K562 (cell line): Measurements from ENCODE around the gene APOBEC3A. TPM values are rescaled to one million over a fixed set of nuclear protein-coding genes. Genes with fewer than 3 reads are reported as not detected.
A peak's percentile ranks its signal among the peaks of the same experiment; 100 is the strongest.

Source experiments
- CBX1 ChIP-seq: sonication (generic); IDR thresholded peaks from 2 replicates; pipeline ENCODE4 v1.6.1; 2016; ENCODE audit warnings: antibody characterized with exemption, low read depth, mild to moderate bottlenecking
- CEBPG ChIP-seq, 3 experiments: fragments of 200-800 bp in 1 of 3; sonication (Bioruptor generic) in 1 of 3; sonication (generic) in 1 of 3; formaldehyde crosslinking in 1 of 3; IDR thresholded peaks in 2 of 3; conservative IDR thresholded peaks in 1 of 3; 2 replicates each; pipeline versions ENCODE4 v1.6.1 to v1.8.0; 2016 to 2022; ENCODE audit warnings: missing compliant biosample characterization in 2 of 3, missing genetic modification characterization in 2 of 3, mild to moderate bottlenecking in 1 of 3, missing genetic modification reagents in 1 of 3
- CREM ChIP-seq: IDR thresholded peaks from 2 replicates; pipeline ENCODE4 v1.6.1; 2014; ENCODE audit warnings: antibody characterized with exemption, low read depth
- EHMT2 ChIP-seq: fragments of 450-650 bp; IDR thresholded peaks from 2 replicates; pipeline ENCODE4 v1.6.1; 2018; ENCODE audit warnings: antibody characterized with exemption
- ESRRA ChIP-seq: fragments of 450-650 bp; IDR thresholded peaks from 2 replicates; pipeline ENCODE4 v1.6.1; 2014; ENCODE audit warnings: low read depth, mild to moderate bottlenecking, moderate library complexity, borderline replicate concordance
- L3MBTL2 ChIP-seq: fragments of 450-650 bp; IDR thresholded peaks from 2 replicates; pipeline ENCODE4 v1.6.1; 2016; ENCODE audit warnings: mild to moderate bottlenecking, moderate library complexity
- MCM2 ChIP-seq: fragments of 450-650 bp; IDR thresholded peaks from 2 replicates; pipeline ENCODE4 v1.6.1; 2017; ENCODE audit warnings: low read depth, mild to moderate bottlenecking
- NR2C2 ChIP-seq, 2 experiments: fragments of 200-800 bp in 1 of 2; sonication (Bioruptor generic) in 1 of 2; sonication (generic) in 1 of 2; formaldehyde crosslinking in 1 of 2; IDR thresholded peaks; 2 replicates each; pipeline versions ENCODE4 v1.6.1 to v1.8.0; 2016 to 2022; ENCODE audit warnings: mild to moderate bottlenecking in 1 of 2, missing compliant biosample characterization in 1 of 2, missing genetic modification characterization in 1 of 2, missing genetic modification reagents in 1 of 2
- PRMT5 ChIP-seq: sonication (generic); formaldehyde crosslinking; IDR thresholded peaks from 2 replicates; pipeline ENCODE4 v1.5.0; 2020; ENCODE audit warnings: missing genetic modification reagents
- RCOR1 ChIP-seq, 2 experiments: IDR thresholded peaks; 2 replicates each; pipeline ENCODE4 v1.6.1; 2012; ENCODE audit warnings: low read depth in 2 of 2, low read length in 2 of 2, borderline replicate concordance in 1 of 2, improper control_type of control experiment in 1 of 2
- ZNF133 ChIP-seq: fragments of 250-450 bp; sonication (Bioruptor Pico); IDR thresholded peaks from 2 replicates; pipeline ENCODE4 v1.4.0; 2020; ENCODE audit warnings: mild to moderate bottlenecking
- ZNF316 ChIP-seq: fragments of 450-650 bp; IDR thresholded peaks from 2 replicates; pipeline ENCODE4 v1.6.1; 2016
- ZNF318 ChIP-seq, 2 experiments: fragments of 450-650 bp; IDR thresholded peaks; 2 replicates each; pipeline ENCODE4 v1.6.1; 2016; ENCODE audit warnings: mild to moderate bottlenecking in 2 of 2, borderline replicate concordance in 1 of 2, low read depth in 1 of 2, moderate library complexity in 1 of 2
- polyA plus RNA-seq, 8 experiments: library from polyadenylated mRNA; depleted of rRNA in 4 of 8; stranded (reverse) in 5 of 8; unstranded in 3 of 8; fragments of >200 nt; fragmentation: Nextera tagmentation in 2 of 8; fragmentation: Illumina TruSeq in 1 of 8; extraction: Ambion mirVana in 2 of 8; extraction: Trizol in 1 of 8; gene quantifications; 2 replicates each; pipeline versions ENCODE4 v1.2.1 to v1.2.3, GENCODE V29; 2011 to 2014; ENCODE audit warnings: inconsistent platforms in 1 of 8, missing spikeins in 1 of 8
- total RNA-seq, 7 experiments: library from RNA; depleted of rRNA in 6 of 7; stranded (reverse); fragments of >200 nt in 6 of 7; fragmentation: Illumina TruSeq in 2 of 7; extraction: Trizol in 2 of 7; gene quantifications; 2 replicates each; pipeline versions ENCODE4 v1.2.1 to v1.2.3, GENCODE V29; 2011 to 2021; ENCODE audit warnings: low replicate concordance in 1 of 7
- TF ChIP-seq, protein P1 (sequence below), 2 experiments: fragments of 450-650 bp in 1 of 2; sonication (generic) in 1 of 2; formaldehyde crosslinking in 1 of 2; IDR thresholded peaks in 1 of 2; conservative IDR thresholded peaks in 1 of 2; 2 replicates each; pipeline versions ENCODE4 v1.6.1 to v1.8.1; 2016 to 2023; ENCODE audit warnings: mild to moderate bottlenecking in 2 of 2, moderate library complexity in 2 of 2, inconsistent platforms in 1 of 2, missing genetic modification reagents in 1 of 2

The APOBEC3A gene
- total and polyA plus RNA-seq, 9 of the 15 experiments (the other 6 are each of a cell fraction or from before 2014, with no cell fraction given): 0.04 TPM; not detected in 8

DNA sequence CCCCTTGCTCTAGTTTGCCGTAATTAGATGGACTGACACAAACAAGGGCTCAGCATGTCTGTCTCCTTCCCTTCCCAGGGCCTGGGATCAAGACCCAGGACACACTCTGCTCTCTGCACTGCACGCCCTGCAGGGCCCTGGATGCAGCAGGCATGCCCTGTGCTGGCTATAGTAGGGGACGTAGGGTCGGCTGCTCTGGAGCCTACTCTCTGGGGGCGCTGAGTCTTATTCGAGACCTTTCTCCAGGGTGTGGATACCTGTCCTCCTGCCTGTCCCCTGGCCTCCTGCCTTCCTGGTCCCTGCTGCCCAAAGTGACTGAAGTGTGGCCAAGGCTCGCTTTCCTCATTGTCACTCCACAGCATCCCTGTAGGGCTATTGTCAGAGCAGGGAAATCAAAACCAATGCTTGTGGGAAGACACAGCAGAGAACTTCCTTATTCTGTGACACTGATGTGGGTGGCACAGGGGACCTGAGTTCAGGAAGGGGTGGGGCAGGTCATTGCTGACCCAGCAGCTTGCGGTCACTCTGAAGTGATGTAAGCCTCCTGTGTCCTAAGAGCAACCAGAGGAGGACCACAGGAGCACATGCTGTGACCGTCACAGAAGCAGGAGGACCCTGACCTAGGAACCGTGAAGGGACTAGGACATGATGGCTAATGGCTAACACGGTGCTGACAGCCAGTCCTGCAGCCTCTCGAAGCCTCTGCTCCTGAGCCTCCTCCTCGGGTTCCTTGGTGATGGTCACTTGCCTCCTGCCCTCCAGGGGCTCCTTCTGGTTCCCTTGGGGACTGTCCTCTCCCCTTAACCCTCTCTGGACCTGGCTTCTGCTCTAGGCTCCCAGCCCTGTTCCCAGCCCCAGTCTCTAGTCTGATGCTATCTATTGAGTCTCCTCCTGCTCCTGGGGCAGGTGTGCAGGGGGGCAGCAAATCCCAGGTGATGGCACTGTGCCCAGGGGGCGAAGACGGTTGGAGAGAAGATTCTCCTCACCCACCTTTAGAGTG, 10.3 kb downstream of the APOBEC3A start (continued):
- TF ChIP-seq CEBPG (CRISPR knock-in tag; IDR thresholded peaks at IDR 0.05): peak; percentile 60; the same call in 1 of the 2 replicates
- TF ChIP-seq CEBPG (tag; conservative IDR thresholded peaks at IDR 0.05 in 1 of 2, IDR thresholded peaks at IDR 0.05 in 1 of 2): 0 out of 4 replicates have a peak, but pooled peaks of 1 of the 2 experiments have one; percentile 19
- TF ChIP-seq, protein P1, sequence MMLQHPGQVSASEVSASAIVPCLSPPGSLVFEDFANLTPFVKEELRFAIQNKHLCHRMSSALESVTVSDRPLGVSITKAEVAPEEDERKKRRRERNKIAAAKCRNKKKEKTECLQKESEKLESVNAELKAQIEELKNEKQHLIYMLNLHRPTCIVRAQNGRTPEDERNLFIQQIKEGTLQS (IDR thresholded peaks at IDR 0.05): peak; percentile 47; the same call in 1 of the 2 replicates
- TF ChIP-seq, protein P1 (CRISPR knock-in tag; conservative IDR thresholded peaks at IDR 0.05): no peak
- TF ChIP-seq ZNF133 (CRISPR knock-in tag): no peak
- no peak for TF ChIP-seq NR2C2 (CRISPR knock-in tag; IDR thresholded peaks at IDR 0.05)
- peak; percentile 37; the same call in 1 of the 2 replicates for TF ChIP-seq NR2C2 (tag; IDR thresholded peaks at IDR 0.05)
- no peak for TF ChIP-seq CBX1
- TF ChIP-seq RCOR1 (IDR thresholded peaks at IDR 0.05; ENCODE audit: borderline replicate concordance in 1 of 2, low read depth in 2 of 2, low read length in 2 of 2): peak in 1 of 2 experiments; percentile 71; a peak in 2 of 4 replicates
- no peak for TF ChIP-seq EHMT2
- TF ChIP-seq CREM: peak; percentile 30; the same call in 1 of the 2 replicates
- 0 out of 4 replicates have a peak, but pooled peaks of 1 of the 2 experiments have one; percentile 50 for TF ChIP-seq ZNF318 (IDR thresholded peaks at IDR 0.05; ENCODE audit: borderline replicate concordance in 1 of 2, low read depth in 1 of 2)
- peak; percentile 84; the same call in 1 of the 2 replicates for TF ChIP-seq ESRRA
- 0 out of 2 replicates have a peak, but pooled peaks have one; percentile 4 for TF ChIP-seq ZNF316
- TF ChIP-seq L3MBTL2: peak; percentile 20; the same call in 1 of the 2 replicates
- no peak for TF ChIP-seq MCM2
- no peak for TF ChIP-seq PRMT5 (CRISPR knock-in tag)
